Large intestine (tissue), 3 donors: Measurements from ENCODE around the gene SRRM2. TPM values are rescaled to one million over a fixed set of nuclear protein-coding genes. Genes with fewer than 3 reads are reported as not detected.

ENCODE experiments used
- DNase-seq, 2 donors: peaks; one replicate each; pipeline versions ENCODE4 v3.0.0 to v3.0.0-alpha.2; 2013
- H3K27ac ChIP-seq: one replicate; pipeline ENCODE4 v1.5.1; 2013; ENCODE audit warnings: low read length
- H3K27me3 ChIP-seq: 2 replicates; pipeline ENCODE4 v1.6.1; 2013; ENCODE audit warnings: low read length; ENCODE audit not compliant: control insufficient read depth, insufficient read depth
- H3K36me3 ChIP-seq: 2 replicates; pipeline ENCODE4 v1.6.1; 2013; ENCODE audit warnings: low read length; ENCODE audit not compliant: control insufficient read depth, insufficient read depth
- H3K4me1 ChIP-seq: one replicate; pipeline ENCODE4 v1.6.1; 2013; ENCODE audit warnings: low read length; ENCODE audit not compliant: control insufficient read depth, insufficient read depth
- H3K4me3 ChIP-seq: one replicate; pipeline ENCODE4 v1.5.1; 2013; ENCODE audit warnings: low read length
- H3K9me3 ChIP-seq: one replicate; pipeline ENCODE4 v1.6.1; 2013; ENCODE audit warnings: mild to moderate bottlenecking, low read depth, low read length, moderate library complexity; ENCODE audit not compliant: control insufficient read depth
- WGBS: methylation state at CpG from one replicate; pipeline ENCODE4 v1.1.5; 2013; ENCODE audit warnings: low lambda C conversion rate; ENCODE audit not compliant: insufficient coverage; 5-methylcytosine and 5-hydroxymethylcytosine counted together
- polyA plus RNA-seq: library from polyadenylated mRNA; unstranded; fragments of 120-200 nt; gene quantifications from one replicate; pipeline ENCODE4 v1.2.1, GENCODE V29; 2013

SRRM2 gene
- polyA plus RNA-seq, 1 donor = 688 TPM

DNA sequence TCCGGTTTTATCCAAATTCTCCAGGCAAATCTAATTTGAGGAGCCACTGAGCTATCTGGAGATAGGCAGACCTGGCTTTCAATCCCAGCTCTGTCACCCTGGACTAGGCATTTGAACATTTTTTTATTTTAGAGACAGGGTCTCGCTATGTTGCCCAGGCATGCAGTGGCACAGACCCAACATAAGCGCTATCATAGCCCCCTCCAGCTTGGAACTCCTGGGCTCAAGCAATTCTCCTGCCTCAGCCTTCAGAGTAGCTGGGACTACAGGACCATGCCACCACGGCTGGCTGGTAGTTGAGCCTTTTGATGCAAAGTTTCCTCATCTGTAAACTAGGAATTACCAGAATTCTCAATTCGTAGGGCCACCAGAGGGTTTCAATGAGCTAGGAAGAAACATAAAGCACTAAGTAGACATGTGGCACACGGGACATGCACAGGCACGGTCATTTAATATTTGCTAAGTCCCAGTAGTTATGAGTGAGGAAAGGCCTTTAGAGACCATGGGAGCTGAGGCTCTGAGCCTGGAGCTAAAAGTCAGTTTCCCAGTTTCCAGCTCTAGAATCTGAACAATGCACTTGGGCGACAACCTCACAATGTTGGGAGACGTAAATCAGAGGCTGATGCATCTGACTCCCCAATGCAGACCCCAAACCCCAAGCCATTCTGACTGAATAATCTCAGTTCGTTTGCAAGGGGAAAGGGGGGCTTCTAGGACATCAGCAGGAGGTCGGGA, 23.5 kb downstream of the SRRM2 start:
- no peak overlapping the region for H3K27ac ChIP-seq
- peaks cover 20% of the 10 kb centered on the region for H3K4me1 ChIP-seq
- peaks cover 40% of the 10 kb centered on the region for H3K36me3 ChIP-seq
- WGBS = 80% methylated on average over 1 of the region's 11 CpGs
- peak overlapping the region; percentile 81 for H3K4me3 ChIP-seq
- H3K27me3 ChIP-seq = no peaks in the 10 kb centered on the region
- no peak for DNase-seq
- no peaks in the 10 kb centered on the region for H3K9me3 ChIP-seq

DNA sequence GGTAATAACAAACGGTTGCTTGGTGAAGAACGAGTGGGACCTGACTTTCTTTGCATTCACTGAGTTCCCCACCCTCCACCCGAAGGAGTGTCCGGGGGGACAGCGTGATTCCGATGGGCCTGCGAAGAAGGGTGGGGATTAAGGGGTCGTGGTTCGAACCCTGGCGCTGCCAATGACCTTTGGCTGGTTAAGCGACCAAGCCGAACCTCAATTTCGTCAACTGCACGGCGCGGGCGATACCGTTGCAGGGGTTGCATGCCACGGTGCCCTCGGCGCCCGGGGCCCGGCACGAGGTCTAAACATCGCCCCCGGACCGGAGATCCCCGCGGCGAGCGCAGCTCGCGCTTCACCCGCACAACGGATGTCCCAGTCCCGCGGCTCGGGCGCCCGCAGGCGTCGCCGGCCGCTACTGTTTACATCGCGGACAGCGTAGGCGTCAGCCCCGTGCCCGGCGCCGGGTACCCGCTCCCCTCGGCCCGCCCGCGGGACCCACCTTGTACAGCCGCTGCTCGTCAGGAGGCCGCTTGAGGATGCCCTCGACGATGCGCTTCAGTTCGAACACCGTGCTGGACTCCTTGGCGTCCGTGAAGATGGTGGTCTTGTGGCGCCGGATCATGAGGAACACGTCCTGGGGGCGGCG, 24.2 kb downstream of the SRRM2 start:
- WGBS = no CpG with 5 or more reads among the region's 72 CpGs
- peak; percentile 24 to 50 for DNase-seq
- Histone ChIP-seq H3K27ac (no peak overlapping the region), H3K4me1 (peaks cover 20% of the 10 kb centered on the region), H3K36me3 (peaks cover 33% of the 10 kb centered on the region), H3K9me3 (no peaks in the 10 kb centered on the region), H3K27me3 (peaks cover under 1% of the 10 kb centered on the region), H3K4me3 (peak overlapping the region; percentile 81)

DNA sequence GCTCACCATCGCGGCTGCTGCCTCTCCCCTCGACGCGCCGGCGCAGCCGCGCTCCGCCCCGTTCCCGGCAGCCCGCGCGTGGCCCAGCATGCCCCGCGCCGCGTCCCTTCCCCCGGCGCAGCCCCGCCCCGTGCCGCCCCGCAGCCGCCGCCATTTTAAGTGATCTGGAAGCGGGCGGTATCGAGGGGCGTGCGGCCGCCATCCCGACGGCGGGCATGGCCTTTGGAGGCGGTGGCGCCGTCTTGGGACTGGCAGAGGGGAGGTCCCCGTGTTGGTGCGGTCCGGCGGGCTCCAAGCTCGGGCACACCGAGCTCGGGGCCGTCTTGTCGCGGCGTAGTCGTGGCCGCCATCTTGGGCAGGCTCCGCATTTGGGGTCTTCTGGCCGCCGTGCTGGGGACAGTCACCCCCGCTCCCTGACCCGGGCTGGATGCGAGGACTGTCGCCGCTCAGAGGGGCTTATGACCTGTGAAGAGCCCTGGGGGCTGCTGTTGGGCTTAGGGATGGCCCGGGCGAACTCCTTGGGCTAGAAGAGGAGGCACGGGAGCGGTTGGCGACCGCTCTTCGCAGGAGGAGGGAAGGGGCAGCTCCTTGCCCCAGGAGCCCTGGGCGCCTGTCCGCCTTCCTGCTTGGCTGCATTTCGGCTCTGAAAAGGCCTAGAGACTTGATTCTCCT, 24.9 kb downstream of the SRRM2 start, which contains the start of gene ELOB:
ELOB (minus strand) TSS at position 50 of the 672 bp plus-strand sequence; CDS start at position 9, 41 bp downstream.
- H3K27me3 ChIP-seq = peaks cover 6% of the 10 kb centered on the region
- peak; percentile 89 to 93 for DNase-seq
- H3K4me1 ChIP-seq = peaks cover 20% of the 10 kb centered on the region
- WGBS = no CpG with 5 or more reads among the region's 70 CpGs
- peak within 1 kb of the TSS; percentile 93 for H3K4me3 ChIP-seq
- peaks cover 27% of the 10 kb centered on the region for H3K36me3 ChIP-seq
- H3K27ac ChIP-seq = peak within 1 kb of the TSS; percentile 97
- no peaks in the 10 kb centered on the region for H3K9me3 ChIP-seq

DNA sequence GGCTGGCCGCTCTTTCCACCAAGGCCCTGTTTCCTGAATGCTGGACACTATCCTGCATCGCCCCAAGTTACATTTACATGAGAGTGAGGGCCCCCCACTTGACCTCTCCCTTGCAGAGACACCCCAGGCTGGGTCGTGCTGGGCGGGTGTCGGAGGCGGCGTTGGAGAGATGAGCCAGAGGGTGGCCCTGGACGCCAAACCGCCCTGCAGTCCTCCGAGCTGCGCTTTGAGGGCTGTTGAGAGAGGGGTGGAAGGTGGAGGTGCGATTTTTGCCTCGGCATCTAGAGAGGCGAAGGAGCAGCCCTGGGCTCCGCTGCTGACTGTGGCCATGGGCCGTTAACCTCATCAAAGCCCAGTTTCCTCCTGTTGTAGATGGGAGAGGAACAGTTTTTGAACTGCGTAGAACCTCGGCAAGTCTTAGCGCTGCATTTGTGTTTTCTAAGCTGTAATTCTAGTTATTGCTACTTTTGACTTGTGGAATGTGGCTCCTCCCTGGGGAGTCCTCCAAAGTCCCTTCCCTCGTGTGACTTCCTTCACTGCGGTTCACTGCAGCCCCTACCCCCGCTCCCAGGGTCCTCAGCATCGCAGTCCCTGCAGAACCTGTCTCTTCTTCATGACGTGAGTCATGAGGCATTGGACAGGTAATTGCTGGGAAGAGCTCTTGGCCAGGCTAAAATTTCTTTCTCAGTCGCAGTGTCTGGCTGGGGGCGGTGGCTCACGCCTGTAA, 25.6 kb downstream of the SRRM2 start:
- Histone ChIP-seq H3K27me3 (peaks cover 11% of the 10 kb centered on the region), H3K36me3 (peaks cover 23% of the 10 kb centered on the region), H3K4me3 (peak overlapping the region; percentile 93), H3K27ac (peak overlapping the region; percentile 97), H3K4me1 (peaks cover 20% of the 10 kb centered on the region), H3K9me3 (no peaks in the 10 kb centered on the region)
- DNase-seq = peak; percentile 34 to 62
- no CpG with 5 or more reads among the region's 27 CpGs for WGBS

DNA sequence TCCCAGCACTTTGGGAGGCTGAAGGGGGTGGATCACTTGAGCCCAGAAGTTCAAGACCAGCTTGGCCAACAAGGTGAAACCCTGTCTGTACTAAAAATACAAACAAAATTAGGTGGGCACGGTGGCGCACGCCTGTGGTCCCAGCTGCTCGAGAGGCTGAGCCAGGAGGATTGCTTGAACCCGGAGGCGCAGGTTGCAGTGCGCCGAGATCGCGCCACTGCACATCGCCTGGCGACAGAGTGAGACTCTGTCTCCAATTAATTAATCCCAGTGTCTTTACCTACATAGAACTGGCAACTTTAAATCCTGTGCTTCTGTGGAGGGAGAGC, 26.2 kb downstream of the SRRM2 start:
- Histone ChIP-seq H3K4me1 (peaks cover 20% of the 10 kb centered on the region), H3K36me3 (peaks cover 20% of the 10 kb centered on the region), H3K27ac (peak overlapping the region; percentile 97), H3K27me3 (peaks cover 14% of the 10 kb centered on the region), H3K4me3 (peak overlapping the region; percentile 93), H3K9me3 (no peaks in the 10 kb centered on the region)
- DNase-seq = no peak
- no CpG with 5 or more reads among the region's 12 CpGs for WGBS

DNA sequence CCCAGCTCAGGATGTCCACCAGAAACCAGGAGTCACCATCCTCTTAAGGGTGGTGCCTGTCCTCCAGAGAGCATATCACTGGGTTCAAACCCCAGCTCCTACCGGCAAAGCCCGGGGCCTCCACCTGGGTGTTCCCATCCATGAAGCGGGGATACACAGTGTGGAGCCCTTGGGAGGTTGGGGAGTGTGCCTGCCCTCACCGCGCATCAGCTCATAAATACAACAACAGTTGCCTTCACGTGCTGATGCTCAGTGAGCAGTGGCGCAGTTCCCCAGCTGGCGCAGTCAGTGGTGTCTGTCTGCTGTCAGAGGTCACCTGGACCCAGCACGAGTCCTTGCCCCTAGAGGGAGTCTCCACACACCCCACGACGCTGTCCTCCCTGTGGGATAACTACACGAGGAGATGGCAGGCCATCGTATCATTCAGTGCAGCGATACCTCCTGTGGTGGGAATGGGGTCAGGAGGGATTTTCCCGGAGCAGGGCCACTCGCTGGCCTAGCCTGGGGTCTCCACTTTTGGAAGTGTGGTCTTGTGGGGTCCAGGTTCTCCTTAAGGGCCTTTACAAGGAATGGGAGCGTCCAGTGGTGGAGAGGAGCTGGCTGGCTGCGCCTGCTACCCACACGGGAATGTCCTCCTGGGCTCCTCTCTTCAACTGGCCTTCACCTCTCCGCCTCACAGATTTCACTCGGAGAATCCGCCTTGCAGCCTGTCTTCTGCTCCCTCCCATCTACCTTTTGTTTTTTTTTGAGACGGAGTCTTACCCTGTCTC, 26.9 kb downstream of the SRRM2 start:
- WGBS = 80% methylated on average over 1 of the region's 23 CpGs
- no peak overlapping the region for H3K4me3 ChIP-seq
- peaks cover 20% of the 10 kb centered on the region for H3K4me1 ChIP-seq
- peaks cover 20% of the 10 kb centered on the region for H3K27me3 ChIP-seq
- peaks cover 12% of the 10 kb centered on the region for H3K36me3 ChIP-seq
- H3K27ac ChIP-seq = no peak overlapping the region
- H3K9me3 ChIP-seq = no peaks in the 10 kb centered on the region
- no peak for DNase-seq

DNA sequence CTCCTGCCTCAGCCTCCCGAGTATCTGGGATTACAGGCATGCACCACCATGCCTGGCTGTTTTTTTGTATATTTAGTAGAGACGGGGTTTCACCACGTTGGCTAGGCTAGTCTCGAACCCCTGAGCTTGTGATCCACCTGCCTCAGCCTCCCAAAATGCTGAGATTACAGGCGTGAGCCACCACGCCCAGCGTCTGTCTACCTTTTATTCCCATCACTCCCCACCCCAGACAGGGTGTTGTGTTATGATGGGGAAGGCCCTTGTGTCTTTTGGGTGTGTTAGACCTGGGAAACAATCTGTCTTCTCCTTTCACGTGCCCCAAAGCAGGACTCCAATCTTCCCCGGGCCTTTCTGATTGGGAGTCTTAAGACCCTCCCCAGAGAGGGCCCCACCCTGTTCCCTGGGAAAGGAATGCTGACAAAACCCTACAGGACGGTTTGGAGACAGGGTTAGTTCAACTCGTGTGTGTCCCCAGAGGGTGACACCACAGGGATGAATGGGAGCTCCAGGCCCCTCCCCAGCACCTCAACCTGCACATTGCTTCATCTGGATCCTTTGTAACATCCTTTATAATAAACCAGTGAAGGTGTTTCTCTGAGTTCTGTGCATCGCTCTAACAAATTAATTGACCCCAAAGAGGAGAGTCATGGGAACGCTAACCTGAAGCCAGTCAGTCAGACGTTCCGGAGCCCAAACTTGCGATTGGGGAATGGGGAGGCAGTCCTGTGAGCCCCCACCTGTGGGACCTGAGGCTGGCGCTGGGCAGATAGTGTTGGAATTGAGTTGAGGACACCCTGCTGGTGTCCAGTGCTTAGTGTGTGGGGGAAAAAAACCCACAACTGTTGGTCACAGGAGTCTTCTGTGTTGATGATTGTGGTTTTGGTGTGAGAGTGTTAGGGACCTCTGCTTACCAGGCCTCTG, 27.8 kb downstream of the SRRM2 start:
- H3K36me3 ChIP-seq = peaks cover 3% of the 10 kb centered on the region
- peaks cover 20% of the 10 kb centered on the region for H3K4me1 ChIP-seq
- peaks cover 29% of the 10 kb centered on the region for H3K27me3 ChIP-seq
- no CpG with 5 or more reads among the region's 17 CpGs for WGBS
- H3K9me3 ChIP-seq = no peaks in the 10 kb centered on the region
- H3K4me3 ChIP-seq = no peak overlapping the region
- no peak overlapping the region for H3K27ac ChIP-seq
- DNase-seq = no peak

DNA sequence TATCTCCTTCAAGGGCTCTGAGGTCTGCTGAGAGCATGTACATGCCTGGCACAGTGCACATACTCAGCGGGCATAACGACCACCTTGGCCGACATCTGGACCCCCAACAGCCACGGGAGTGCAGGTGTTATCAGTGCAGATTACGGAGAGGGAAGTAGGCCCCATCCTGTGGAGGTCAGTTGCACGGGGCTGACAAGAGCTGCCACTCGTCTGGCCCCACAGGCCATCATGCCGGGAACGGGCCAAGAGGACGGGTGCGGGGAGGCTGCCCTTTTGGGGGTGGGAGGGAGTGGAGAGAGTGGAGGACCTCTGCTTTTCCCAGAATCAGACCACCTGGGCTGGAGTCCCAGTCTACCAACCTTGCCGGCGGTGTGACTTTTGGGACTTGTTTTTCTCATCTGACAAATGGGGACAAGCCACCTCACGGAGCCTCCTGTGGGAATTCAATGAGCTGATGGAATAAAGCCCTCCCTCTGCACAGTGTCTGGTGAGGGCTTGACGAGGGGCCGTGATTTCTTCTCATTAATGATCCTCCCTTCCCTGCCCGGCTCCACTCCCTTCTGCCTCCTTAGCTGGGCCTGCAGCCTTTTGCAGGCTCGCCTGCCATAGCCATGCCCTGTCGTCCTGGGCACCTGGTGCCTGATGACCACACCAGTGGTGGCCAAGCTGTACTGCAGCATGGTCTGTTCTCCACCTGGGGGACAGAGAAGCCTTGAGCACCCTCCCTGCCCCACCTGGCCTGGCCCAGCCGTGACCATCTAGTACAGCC, 30.3 kb downstream of the SRRM2 start:
- H3K4me3 ChIP-seq = no peak overlapping the region
- no peak overlapping the region for H3K27ac ChIP-seq
- peaks cover 19% of the 10 kb centered on the region for H3K4me1 ChIP-seq
- no peaks in the 10 kb centered on the region for H3K36me3 ChIP-seq
- peaks cover 45% of the 10 kb centered on the region for H3K27me3 ChIP-seq
- no peak for DNase-seq
- H3K9me3 ChIP-seq = peaks cover 7% of the 10 kb centered on the region
- 80% methylated on average over 1 of the region's 20 CpGs for WGBS
